HepG2 (cell line): ENCODE data around the gene SMAD2. TPM values are rescaled to one million over a fixed set of nuclear protein-coding genes. Genes with fewer than 3 reads are reported as not detected.
A peak's percentile ranks its signal among the peaks of the same experiment; 100 is the strongest.

ENCODE experiments used
- ATAC-seq: fragments of 200-7000 bp; cut with Tn5 transposase; 3 replicates; pipeline ENCODE4 v1.9.1; 2020; ENCODE audit warnings: mild to moderate bottlenecking, moderate library complexity
- BruUV-seq: library from RNA; stranded (reverse); fragments of 400-500 nt; replicated peaks from 2 replicates; lab custom pipeline; 2021; lab: Mats Ljungman, UMichigan
- CTCF ChIA-PET: fragments of 300-600 bp; formaldehyde crosslinking; extraction: SDS; loops from one replicate; lab custom pipeline; 2021; ENCODE audit warnings: low total read pairs, inconsistent platforms, low intra/inter-chr PET ratio; lab: Yijun Ruan, JAX
- POLR2A ChIA-PET: fragments of 350-600 bp; sonication (Branson Sonifier 250); formaldehyde crosslinking; loops from one replicate; lab custom pipeline; 2020; ENCODE audit warnings: antibody characterized with exemption, inconsistent platforms; lab: Yijun Ruan, JAX
- DNase-seq: peaks from one replicate; pipeline ENCODE4 v3.0.0-alpha.2; 2015; ENCODE audit warnings: low spot score
- FAIRE-seq: peaks from 3 replicates; lab custom pipeline; 2011; peaks lifted over from hg19 to GRCh38; lab: Jason Lieb, UNC
- H2AFZ ChIP-seq: one replicate; pipeline ENCODE4 v1.6.1; 2011; ENCODE audit warnings: low read length, inconsistent platforms
- H3K27ac ChIP-seq: fragments of 300-600 bp; 3 replicates; pipeline ENCODE4 v1.8.0; 2011; ENCODE audit warnings: mixed run types, mild to moderate bottlenecking, mixed read lengths, low read length, inconsistent platforms; ENCODE audit not compliant: insufficient read depth; ENCODE audit errors: extremely low read length
- H3K27me3 ChIP-seq, 2 experiments: fragments of 200-600 bp in 1 of 2; 2 replicates in 1 of 2; 3 replicates in 1 of 2; pipeline versions ENCODE4 v1.6.0 to v1.8.0; 2011; ENCODE audit warnings: low read length in 2 of 2, mild to moderate bottlenecking in 2 of 2, moderate library complexity in 2 of 2, inconsistent platforms in 1 of 2; ENCODE audit not compliant: insufficient read depth in 2 of 2, control insufficient read depth in 1 of 2
- H3K36me3 ChIP-seq, 2 experiments: fragments of 200-600 bp in 1 of 2; replicated peaks in 1 of 2; 2 replicates in 1 of 2; 3 replicates in 1 of 2; pipeline versions ENCODE4 v1.5.1 to v1.8.0; 2011; ENCODE audit warnings: low read length in 2 of 2, inconsistent platforms in 1 of 2; ENCODE audit not compliant: insufficient read depth in 2 of 2, control insufficient read depth in 1 of 2
- H3K4me1 ChIP-seq: 2 replicates; pipeline ENCODE4 v1.5.1; 2012; ENCODE audit warnings: low read length, inconsistent platforms; ENCODE audit not compliant: insufficient read depth
- H3K4me2 ChIP-seq: 2 replicates; pipeline ENCODE4 v1.6.0; 2011; ENCODE audit warnings: low read depth, low read length, inconsistent platforms
- H3K4me3 ChIP-seq, 3 experiments: fragments of 200-600 bp in 1 of 3; sonication (generic), shearing (Covaris generic) in 1 of 3; replicated peaks in 1 of 3; 2 replicates each; pipeline ENCODE4 v1.5.1; 2011 to 2016; ENCODE audit warnings: low read length in 3 of 3, inconsistent platforms in 2 of 3, low read depth in 2 of 3, mild to moderate bottlenecking in 2 of 3, control low read depth in 1 of 3, mixed read lengths in 1 of 3; ENCODE audit not compliant: insufficient read depth in 1 of 3
- H3K79me2 ChIP-seq: one replicate; pipeline ENCODE4 v1.6.1; 2011; ENCODE audit warnings: low read length, inconsistent platforms; ENCODE audit not compliant: insufficient read depth
- H3K9ac ChIP-seq: 2 replicates; pipeline ENCODE4 v1.6.0; 2011; ENCODE audit warnings: mild to moderate bottlenecking, low read depth, low read length, inconsistent platforms; ENCODE audit not compliant: insufficient read depth
- H3K9me3 ChIP-seq: 2 replicates; pipeline ENCODE4 v1.5.1; 2012; ENCODE audit warnings: mild to moderate bottlenecking, low read length
- H4K20me1 ChIP-seq: 2 replicates; pipeline ENCODE4 v1.6.0; 2011; ENCODE audit warnings: inconsistent platforms, mild to moderate bottlenecking, low read length, moderate library complexity; ENCODE audit not compliant: insufficient read depth
- CCDC6 ChIP-seq: sonication (generic); formaldehyde crosslinking; IDR thresholded peaks from 2 replicates; pipeline ENCODE4 v1.8.1; 2022; ENCODE audit warnings: mild to moderate bottlenecking, missing genetic modification reagents, moderate library complexity
- CREB1 ChIP-seq, 2 experiments: fragments of 450-650 bp in 1 of 2; IDR thresholded peaks; 2 replicates each; pipeline ENCODE4 v1.6.1; 2016 to 2017; ENCODE audit warnings: control low read depth in 1 of 2, mild to moderate bottlenecking in 1 of 2, missing compliant biosample characterization in 1 of 2, missing genetic modification characterization in 1 of 2
- JUND ChIP-seq: sonication (generic); formaldehyde crosslinking; IDR thresholded peaks from 2 replicates; pipeline ENCODE4 v1.8.0; 2022; ENCODE audit warnings: mild to moderate bottlenecking, missing genetic modification reagents
- RAD51 ChIP-seq: fragments of 450-650 bp; IDR thresholded peaks from 2 replicates; pipeline ENCODE4 v1.6.1; 2016; ENCODE audit warnings: borderline replicate concordance
- SALL1 ChIP-seq: sonication (generic); formaldehyde crosslinking; IDR thresholded peaks from 2 replicates; pipeline ENCODE4 v1.8.0; 2022; ENCODE audit warnings: mild to moderate bottlenecking, missing genetic modification reagents
- SIN3A ChIP-seq: IDR thresholded peaks from 2 replicates; pipeline ENCODE4 v1.6.1; 2011; ENCODE audit warnings: low read depth, mild to moderate bottlenecking, control low read depth, low read length, borderline replicate concordance
- ZNF296 ChIP-seq: sonication (generic); formaldehyde crosslinking; conservative IDR thresholded peaks from 2 replicates; pipeline ENCODE4 v1.5.0; 2020; ENCODE audit warnings: mild to moderate bottlenecking, missing genetic modification reagents
- WGBS: methylation state at CpG from one replicate; pipeline ENCODE4 v1.1.6; 2017; ENCODE audit warnings: low lambda C conversion rate; 5-methylcytosine and 5-hydroxymethylcytosine counted together
- in situ Hi-C: cut with HindIII; loops from 2 replicates; pipeline ENCODE4 v1.10.0; 2017; ENCODE audit warnings: low pct_unique_long_range_greater_than_20kb; ENCODE audit not compliant: extremely low pct_ligation_motif_present
- intact Hi-C: fragments of 100-400 bp; cut with micrococcal nuclease; formaldehyde crosslinking; loops from one replicate; pipeline ENCODE4 v1.10.0; 2022; ENCODE audit not compliant: unreplicated experiment
- polyA plus RNA-seq, 8 experiments: library from polyadenylated mRNA; depleted of rRNA in 3 of 8; stranded (reverse) in 7 of 8; unstranded in 1 of 8; fragments of >200 nt; fragmentation: Illumina TruSeq in 4 of 8; extraction: Trizol in 4 of 8; gene quantifications; 2 replicates each; pipeline versions ENCODE4 v1.2.1 to v1.2.3, GENCODE V29; 2011 to 2016; ENCODE audit warnings: low read depth in 4 of 8, missing spikeins in 1 of 8, mixed read lengths in 1 of 8; ENCODE audit not compliant: insufficient read depth in 1 of 8
- total RNA-seq, 5 experiments: library from RNA; depleted of rRNA; stranded (reverse); fragments of >200 nt; fragmentation: Illumina TruSeq; extraction: Trizol; gene quantifications; 2 replicates each; pipeline ENCODE4 v1.2.3, GENCODE V29; 2016; ENCODE audit warnings: low read depth in 1 of 5
- TF ChIP-seq, protein P1 (sequence below): sonication (generic); formaldehyde crosslinking; IDR thresholded peaks from 2 replicates; pipeline ENCODE4 v1.4.0; 2020; ENCODE audit warnings: missing genetic modification reagents
- TF ChIP-seq, protein P2 (sequence below): sonication (generic); formaldehyde crosslinking; IDR thresholded peaks from 2 replicates; pipeline ENCODE4 v1.5.0; 2020; ENCODE audit warnings: missing genetic modification reagents, mild to moderate bottlenecking, borderline replicate concordance

Gene SMAD2
- total and polyA plus RNA-seq, 2 of the 13 experiments (the other 11 are each of a cell fraction or from before 2014, with no cell fraction given), result 40.2 to 96.2 TPM

DNA sequence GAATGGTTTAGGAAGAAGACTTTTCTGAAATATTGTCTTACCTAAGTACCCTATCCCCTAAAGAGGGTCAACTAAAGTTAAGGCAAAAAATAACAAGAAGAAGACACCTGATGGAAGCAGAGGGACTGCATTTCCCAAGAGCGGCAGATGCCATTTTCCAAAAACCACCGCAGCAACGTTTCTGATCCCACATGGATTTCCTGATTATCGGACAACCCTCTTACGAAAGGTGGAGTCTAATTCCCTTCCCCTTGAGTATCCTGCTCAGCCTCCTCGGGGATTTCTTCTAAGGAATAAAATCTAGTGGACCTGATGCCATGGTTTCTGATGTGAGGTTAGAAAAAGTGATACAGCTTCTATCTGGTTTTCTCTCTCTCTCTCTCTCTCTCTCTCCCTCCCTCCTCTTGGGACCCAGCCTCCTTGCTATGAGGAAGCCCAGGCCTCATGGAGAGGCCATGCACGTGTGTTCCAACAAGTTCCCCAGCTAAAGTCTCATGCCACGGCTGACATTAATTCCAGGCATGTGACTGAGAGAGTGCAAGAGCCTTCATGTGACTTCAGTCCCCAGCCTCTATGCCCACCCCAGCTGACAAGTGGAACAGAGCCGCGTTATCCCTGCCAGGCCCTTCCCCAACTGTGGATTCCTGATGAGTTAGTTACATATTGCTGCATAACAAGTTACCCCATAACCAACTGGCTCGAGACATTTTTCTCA, 150.3 kb downstream of the SMAD2 start:
- no peak for ATAC-seq
- Histone ChIP-seq H2AFZ (no peak overlapping the region), H3K4me2 (no peak overlapping the region), H3K27me3 (peaks cover 2 to 5% of the 10 kb centered on the region in 2 experiments; a peak in 3 of 5 replicates), H3K9ac (no peak overlapping the region), H3K4me1 (no peaks in the 10 kb centered on the region), H3K36me3 (no peaks in the 10 kb centered on the region), H3K79me2 (no peaks in the 10 kb centered on the region), H3K4me3 (no peak overlapping the region), H3K27ac (no peak overlapping the region), H3K9me3 (peaks cover 12% of the 10 kb centered on the region), H4K20me1 (no peaks in the 10 kb centered on the region)
- 30% methylated on average over 11 of the region's 11 CpGs for WGBS
- no TSS peak for BruUV-seq
- no peak for FAIRE-seq
- DNase-seq, result no peak
- CTCF ChIA-PET, result no interaction called here
- intact Hi-C loops (no loop called here), in situ Hi-C loops (no loop called here)
- TF ChIP-seq RAD51, result no peak
- POLR2A ChIA-PET, result no interaction called here

DNA sequence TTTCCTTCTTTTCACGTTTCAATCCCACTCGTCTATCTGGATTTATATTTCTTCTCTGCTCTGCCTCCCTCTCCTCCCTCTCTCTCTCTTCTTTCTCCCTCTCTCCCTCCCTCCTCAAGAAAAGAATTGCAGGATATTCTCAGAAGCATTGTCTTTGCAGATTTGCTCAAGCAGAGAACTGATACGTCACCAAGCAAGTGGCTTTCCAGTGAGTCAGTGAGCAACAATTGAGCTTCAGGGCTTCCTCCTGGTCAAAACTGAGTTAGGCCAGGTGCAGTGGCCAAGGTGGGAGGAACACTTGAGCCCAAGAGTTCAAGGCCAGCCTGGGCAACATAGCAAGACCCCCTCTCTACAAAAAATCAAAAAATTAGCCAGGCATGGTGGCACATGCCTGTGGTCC, 151.1 kb downstream of the SMAD2 start:
- no peak for ATAC-seq
- CTCF ChIA-PET, result no interaction called here
- no peak for DNase-seq
- no TSS peak for BruUV-seq
- intact Hi-C loops, result no loop called here
- Histone ChIP-seq H3K27ac (no peak overlapping the region), H3K4me2 (no peak overlapping the region), H3K9me3 (peaks cover 6% of the 10 kb centered on the region), H4K20me1 (no peaks in the 10 kb centered on the region)
- TF ChIP-seq, protein P1, sequence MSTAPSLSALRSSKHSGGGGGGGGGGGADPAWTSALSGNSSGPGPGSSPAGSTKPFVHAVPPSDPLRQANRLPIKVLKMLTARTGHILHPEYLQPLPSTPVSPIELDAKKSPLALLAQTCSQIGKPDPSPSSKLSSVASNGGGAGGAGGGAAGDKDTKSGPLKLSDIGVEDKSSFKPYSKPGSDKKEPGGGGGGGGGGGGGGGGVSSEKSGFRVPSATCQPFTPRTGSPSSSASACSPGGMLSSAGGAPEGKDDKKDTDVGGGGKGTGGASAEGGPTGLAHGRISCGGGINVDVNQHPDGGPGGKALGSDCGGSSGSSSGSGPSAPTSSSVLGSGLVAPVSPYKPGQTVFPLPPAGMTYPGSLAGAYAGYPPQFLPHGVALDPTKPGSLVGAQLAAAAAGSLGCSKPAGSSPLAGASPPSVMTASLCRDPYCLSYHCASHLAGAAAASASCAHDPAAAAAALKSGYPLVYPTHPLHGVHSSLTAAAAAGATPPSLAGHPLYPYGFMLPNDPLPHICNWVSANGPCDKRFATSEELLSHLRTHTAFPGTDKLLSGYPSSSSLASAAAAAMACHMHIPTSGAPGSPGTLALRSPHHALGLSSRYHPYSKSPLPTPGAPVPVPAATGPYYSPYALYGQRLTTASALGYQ (CRISPR knock-in tag), result no peak
- TF ChIP-seq CREB1 (IDR thresholded peaks at IDR 0.05) (peak; percentile 37), CREB1 (CRISPR knock-in tag; IDR thresholded peaks at IDR 0.05) (no peak), CCDC6 (CRISPR knock-in tag) (no peak), SIN3A (no peak), SALL1 (CRISPR knock-in tag) (no peak), ZNF296 (CRISPR knock-in tag) (no peak), JUND (CRISPR knock-in tag) (no peak)
- TF ChIP-seq, protein P2, sequence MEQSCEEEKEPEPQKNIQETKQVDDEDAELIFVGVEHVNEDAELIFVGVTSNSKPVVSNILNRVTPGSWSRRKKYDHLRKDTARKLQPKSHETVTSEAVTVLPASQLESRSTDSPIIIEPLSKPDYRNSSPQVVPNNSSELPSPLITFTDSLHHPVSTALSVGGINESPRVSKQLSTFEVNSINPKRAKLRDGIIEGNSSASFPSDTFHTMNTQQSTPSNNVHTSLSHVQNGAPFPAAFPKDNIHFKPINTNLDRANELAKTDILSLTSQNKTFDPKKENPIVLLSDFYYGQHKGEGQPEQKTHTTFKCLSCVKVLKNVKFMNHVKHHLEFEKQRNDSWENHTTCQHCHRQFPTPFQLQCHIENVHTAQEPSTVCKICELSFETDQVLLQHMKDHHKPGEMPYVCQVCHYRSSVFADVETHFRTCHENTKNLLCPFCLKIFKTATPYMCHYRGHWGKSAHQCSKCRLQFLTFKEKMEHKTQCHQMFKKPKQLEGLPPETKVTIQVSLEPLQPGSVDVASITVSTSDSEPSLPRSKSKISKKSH (CRISPR knock-in tag), result no peak
- TF ChIP-seq, all 625 proteins: peak for 1
- H3K27me3 ChIP-seq, result peaks cover 2 to 5% of the 10 kb centered on the region in 2 experiments; a peak in 3 of 5 replicates
- H2AFZ ChIP-seq, result no peak overlapping the region
- H3K4me3 ChIP-seq, result no peak overlapping the region
- H3K36me3 ChIP-seq, result no peaks in the 10 kb centered on the region
- H3K4me1 ChIP-seq, result no peaks in the 10 kb centered on the region
- in situ Hi-C loops, result no loop called here
- no peak for FAIRE-seq
- no peak overlapping the region for H3K9ac ChIP-seq
- POLR2A ChIA-PET, result no interaction called here
- WGBS, result 4% methylated on average over 3 of the region's 3 CpGs
- no peaks in the 10 kb centered on the region for H3K79me2 ChIP-seq
